ENCODE results near the gene SPRR2F. TPM values are rescaled to one million over a fixed set of nuclear protein-coding genes. Genes with fewer than 3 reads are reported as not detected.
"Not testable (repeated sequence)": the region's sequence is repeated elsewhere in the genome, so short reads cannot be mapped to it uniquely, and the experiment has no call there.

The SPRR2F gene
- total and polyA plus RNA-seq, 8 donors: 0.62 to 11.5 (median 1.5) TPM; not detected in 5

- Histone ChIP-seq H3K36me3 (no peaks in the 10 kb centered on the region), H3K9me3 (peaks cover 0 to 15% (median 10%) of the 10 kb centered on the region in 4 donors), H3K27ac (no peak overlapping the region), H3K27me3 (no peaks in the 10 kb centered on the region), H3K4me1 (no peaks in the 10 kb centered on the region), H3K4me3 (no peak overlapping the region)
- intact Hi-C loops (cut with DNase I; ENCODE audit: low total_unique reads): no loop called here
- TF ChIP-seq CTCF (IDR thresholded peaks at IDR 0.05) (no peak), POLR2AphosphoS5 (IDR thresholded peaks at IDR 0.05) (no peak), EP300 (IDR thresholded peaks at IDR 0.05) (no peak), POLR2A (IDR thresholded peaks at IDR 0.05) (no peak)
- no peak for DNase-seq
- 80 to 100% (median 92%) methylated on average over 1 of the region's 1 CpG for WGBS, 5 donors
Observed at GRCh38 chr1:153125536-153125935, 12.2 kb upstream of the SPRR2F start.

- 80 to 91% (median 88%) methylated on average over 8 of the region's 8 CpGs for WGBS, 5 donors
- intact Hi-C loops (cut with DNase I; ENCODE audit: low total_unique reads); H3K27ac ChIP-seq; H3K27me3 ChIP-seq; H3K4me3 ChIP-seq; H3K36me3 ChIP-seq; DNase-seq; H3K4me1 ChIP-seq: not testable (repeated sequence)
- peaks cover 0 to 15% (median 10%) of the 10 kb centered on the region in 4 donors for H3K9me3 ChIP-seq
Observed at GRCh38 chr1:153123793-153124192, 10.5 kb upstream of the SPRR2F start.

DNA sequence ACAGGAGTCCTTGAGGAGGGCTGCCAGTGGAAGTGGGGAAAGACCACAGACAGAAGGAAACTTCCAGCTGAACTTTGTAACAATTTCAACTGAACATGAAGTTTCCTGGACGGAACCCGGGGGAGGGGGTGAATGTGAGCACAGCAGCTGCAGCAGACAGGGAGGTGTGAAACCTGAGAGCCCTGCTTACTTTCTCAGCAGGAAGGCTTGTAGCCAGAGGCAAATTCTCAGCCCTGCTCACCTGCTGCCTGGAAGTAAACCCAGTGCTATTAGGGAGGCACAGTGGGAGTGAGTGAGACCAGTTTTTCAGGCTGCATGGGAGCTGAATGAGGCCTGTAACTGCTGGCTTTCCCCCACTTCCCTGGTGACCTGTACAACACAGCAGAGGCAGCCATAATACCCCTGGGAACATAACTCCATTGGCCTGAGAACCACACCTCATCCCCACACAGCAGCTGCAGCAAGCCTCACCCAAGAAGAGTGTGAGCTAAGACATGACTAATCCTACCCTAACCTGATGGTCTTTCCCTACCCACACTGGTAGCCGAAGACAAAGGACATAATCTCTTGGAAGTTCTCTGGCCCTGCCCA, 9.6 kb upstream of the SPRR2F start:
- peak overlapping the region; percentile 36 to 85 (median 44) for H3K27ac ChIP-seq
- no peaks in the 10 kb centered on the region for H3K27me3 ChIP-seq
- peak; percentile 62 to 79 for DNase-seq
- WGBS, 5 donors: 12 to 29% (median 17%) methylated on average over 3 of the region's 3 CpGs
- intact Hi-C loops (cut with DNase I; ENCODE audit: low total_unique reads): no loop called here
- no peak overlapping the region for H3K4me3 ChIP-seq
- no peak for TF ChIP-seq CTCF (IDR thresholded peaks at IDR 0.05)
- TF ChIP-seq POLR2AphosphoS5 (IDR thresholded peaks at IDR 0.05): no peak
- TF ChIP-seq EP300 (IDR thresholded peaks at IDR 0.05): no peak
- no peak for TF ChIP-seq POLR2A (IDR thresholded peaks at IDR 0.05)
- H3K36me3 ChIP-seq: no peaks in the 10 kb centered on the region
- peaks cover 0 to 15% (median 10%) of the 10 kb centered on the region in 4 donors for H3K9me3 ChIP-seq
- no peaks in the 10 kb centered on the region for H3K4me1 ChIP-seq

DNA sequence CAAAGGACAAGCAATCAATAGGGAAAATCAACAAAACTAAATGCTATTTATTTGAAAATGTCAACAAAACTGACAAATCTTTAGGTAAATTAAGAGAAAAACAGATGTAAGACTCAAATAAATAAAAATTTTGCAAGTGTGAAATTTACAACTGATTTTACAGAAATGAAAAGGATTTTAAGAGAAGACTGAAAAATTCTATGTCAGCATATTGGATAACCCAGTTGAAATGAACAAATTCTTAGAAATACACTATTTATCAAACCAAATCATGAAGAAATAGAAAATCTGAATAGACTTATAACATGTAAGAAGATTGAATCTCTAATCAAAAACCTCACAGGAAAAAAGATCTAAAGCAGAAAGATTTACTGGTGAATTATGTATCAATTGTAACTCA, 7.6 kb upstream of the SPRR2F start:
- Histone ChIP-seq H3K9me3 (peaks cover 0 to 15% (median 10%) of the 10 kb centered on the region in 4 donors), H3K4me1 (no peaks in the 10 kb centered on the region), H3K27ac (no peak overlapping the region), H3K4me3 (no peak overlapping the region), H3K36me3 (no peaks in the 10 kb centered on the region), H3K27me3 (no peaks in the 10 kb centered on the region)
- intact Hi-C loops (cut with DNase I; ENCODE audit: low total_unique reads): no loop called here
- no peak for DNase-seq
- TF ChIP-seq POLR2AphosphoS5 (IDR thresholded peaks at IDR 0.05) (no peak), POLR2A (IDR thresholded peaks at IDR 0.05) (no peak), CTCF (IDR thresholded peaks at IDR 0.05) (no peak), EP300 (IDR thresholded peaks at IDR 0.05) (no peak)

DNA sequence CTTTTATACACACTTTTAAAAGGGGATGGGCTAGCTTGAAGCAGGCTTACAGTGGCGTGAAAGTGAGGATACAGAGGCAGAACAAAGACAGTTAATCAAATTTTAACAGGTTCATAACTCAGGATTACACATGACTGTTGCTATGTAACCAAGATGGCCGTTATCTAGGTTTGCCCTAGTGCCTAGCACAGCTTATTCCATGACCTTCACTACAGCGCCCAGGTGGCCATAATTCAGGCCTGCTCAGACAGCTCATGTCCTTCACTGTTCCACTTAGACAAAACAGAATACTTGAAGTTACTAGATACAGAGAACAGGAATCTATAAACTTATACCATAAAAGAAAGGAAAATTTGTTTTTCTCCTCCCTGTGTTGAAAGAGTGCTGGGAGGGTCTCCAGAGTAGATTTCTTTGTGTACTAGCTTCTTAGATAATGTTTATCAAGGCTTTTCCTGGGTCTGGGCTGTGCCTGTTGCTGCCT, 6.2 kb upstream of the SPRR2F start:
- Histone ChIP-seq H3K36me3 (no peaks in the 10 kb centered on the region), H3K27me3 (no peaks in the 10 kb centered on the region), H3K9me3 (peaks cover 0 to 7% (median 4%) of the 10 kb centered on the region in 4 donors), H3K4me1 (no peaks in the 10 kb centered on the region), H3K27ac (peak overlapping the region; percentile 34 to 78 (median 39)), H3K4me3 (no peak overlapping the region)
- peak; percentile 35 to 71 for DNase-seq
- WGBS, 5 donors: 14 to 33% (median 20%) methylated on average over 3 of the region's 3 CpGs
- intact Hi-C loops (cut with DNase I; ENCODE audit: low total_unique reads): no loop called here
- no peak for TF ChIP-seq CTCF (IDR thresholded peaks at IDR 0.05)
- TF ChIP-seq EP300 (IDR thresholded peaks at IDR 0.05): no peak
- no peak for TF ChIP-seq POLR2A (IDR thresholded peaks at IDR 0.05)
- peak in 1 of 3 donors; percentile 11 for TF ChIP-seq POLR2AphosphoS5 (IDR thresholded peaks at IDR 0.05)

GRCh38 chr1:153115264-153115663, 1.9 kb upstream of the SPRR2F start:
- H3K4me1 ChIP-seq; H3K9me3 ChIP-seq; H3K36me3 ChIP-seq; H3K27me3 ChIP-seq; H3K4me3 ChIP-seq; DNase-seq; H3K27ac ChIP-seq; intact Hi-C loops (cut with DNase I; ENCODE audit: low total_unique reads): not testable (repeated sequence)

- H3K36me3 ChIP-seq; DNase-seq; H3K27me3 ChIP-seq; intact Hi-C loops (cut with DNase I; ENCODE audit: low total_unique reads); H3K4me3 ChIP-seq; H3K4me1 ChIP-seq; H3K27ac ChIP-seq; H3K9me3 ChIP-seq: not testable (repeated sequence)
- WGBS, 5 donors: 69 to 84% (median 76%) methylated on average over 5 of the region's 5 CpGs
Observed at GRCh38 chr1:153112454-153112853, 862 bp downstream of the SPRR2F start.

Measured in stomach (tissue), 9 donors.